HG02973 (cell line): ENCODE measurements around the gene ERI2.
"Not testable (repeated sequence)": the region's sequence is repeated elsewhere in the genome, so short reads cannot be mapped to it uniquely, and the experiment has no call there.

Experiments
- ATAC-seq: cut with Tn5 transposase; IDR thresholded peaks from one replicate; pipeline ENCODE4 v1.9.1; 2021; ENCODE audit warnings: moderate library complexity; ENCODE audit not compliant: unreplicated experiment

The ERI2 gene

DNA sequence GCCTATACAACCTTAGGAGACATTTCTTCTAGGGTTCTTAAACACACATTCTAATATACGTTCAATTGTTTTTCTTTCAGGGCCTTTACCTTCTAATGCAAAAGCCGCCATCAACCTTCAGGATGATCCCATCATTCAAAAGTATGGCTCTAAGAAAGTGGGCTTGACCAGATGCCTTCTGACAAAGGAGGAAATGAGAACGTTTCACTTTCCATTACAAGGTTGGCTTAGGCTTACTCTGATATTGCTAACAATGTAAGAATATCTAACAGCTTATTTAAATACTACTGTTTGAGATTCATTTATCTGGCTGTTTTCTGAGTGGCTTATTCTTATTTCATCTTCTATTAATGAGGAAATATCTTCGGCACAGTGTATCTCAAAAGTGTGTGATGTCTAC, 15.4 kb upstream of the ERI2 start:
- ATAC-seq: no peak

DNA sequence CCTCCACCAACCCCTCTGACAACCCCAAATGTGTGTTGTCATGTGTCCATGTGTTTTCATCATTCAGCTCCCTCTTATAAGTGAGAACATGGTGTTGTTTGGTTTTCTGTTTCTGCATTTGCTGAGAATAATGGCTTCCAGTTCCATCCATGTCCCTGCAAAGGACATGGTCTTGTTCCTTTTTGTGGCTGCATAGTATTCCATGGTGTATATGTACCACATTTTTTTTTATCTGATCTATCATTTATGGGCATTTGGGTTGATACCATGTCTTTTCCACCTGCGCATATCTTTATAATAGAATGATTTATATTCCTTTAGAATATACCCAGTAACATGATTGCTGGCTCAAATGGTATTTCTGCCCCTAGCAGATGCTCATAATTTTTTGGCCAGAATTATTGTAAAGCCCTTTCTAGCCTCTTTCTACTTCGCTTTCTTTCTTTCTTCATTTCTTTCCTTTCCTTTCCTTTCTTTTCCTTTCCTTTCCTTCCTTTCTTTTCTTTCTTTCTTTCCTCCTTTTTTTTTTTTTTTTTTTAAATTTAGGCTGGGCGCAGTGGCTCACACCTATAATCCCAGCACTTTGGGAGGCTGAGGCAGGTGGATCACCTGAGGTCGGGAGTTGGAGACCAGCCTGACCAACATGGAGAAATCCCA, 12.8 kb upstream of the ERI2 start:
- no peak for ATAC-seq

- ATAC-seq: no peak
Measured at GRCh38 chr16:20814784-20815183, 8.5 kb upstream of the ERI2 start.

GRCh38 chr16:20812510-20812909, 6.2 kb upstream of the ERI2 start:
- ATAC-seq: no peak

GRCh38 chr16:20811889-20812439, 5.7 kb upstream of the ERI2 start:
- ATAC-seq: no peak

DNA sequence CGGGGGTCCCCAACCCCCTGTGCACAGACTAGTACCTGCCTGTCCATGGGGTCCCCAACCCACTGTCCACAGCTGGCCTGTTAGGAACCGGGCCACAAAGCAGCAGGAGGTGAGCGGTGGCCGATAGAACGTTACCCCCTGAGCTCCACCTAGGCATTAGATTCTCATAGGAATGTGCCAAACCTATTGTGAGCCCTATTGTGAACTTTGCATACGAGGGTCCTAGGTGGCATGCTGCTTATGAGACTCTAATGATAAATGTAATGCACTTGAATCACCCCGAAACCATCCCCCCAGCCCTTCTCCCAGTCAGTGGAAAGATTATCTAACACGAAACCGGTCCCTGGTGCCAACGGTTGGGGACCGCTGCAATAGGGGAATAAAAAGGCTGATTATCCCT, 1.6 kb upstream of the ERI2 start:
- no peak for ATAC-seq

GRCh38 chr16:20805684-20806167, 546 bp downstream of the ERI2 start:
- not testable (repeated sequence) for ATAC-seq

- ATAC-seq: no peak
Measured at GRCh38 chr16:20803561-20804214, 2.6 kb downstream of the ERI2 start.

DNA sequence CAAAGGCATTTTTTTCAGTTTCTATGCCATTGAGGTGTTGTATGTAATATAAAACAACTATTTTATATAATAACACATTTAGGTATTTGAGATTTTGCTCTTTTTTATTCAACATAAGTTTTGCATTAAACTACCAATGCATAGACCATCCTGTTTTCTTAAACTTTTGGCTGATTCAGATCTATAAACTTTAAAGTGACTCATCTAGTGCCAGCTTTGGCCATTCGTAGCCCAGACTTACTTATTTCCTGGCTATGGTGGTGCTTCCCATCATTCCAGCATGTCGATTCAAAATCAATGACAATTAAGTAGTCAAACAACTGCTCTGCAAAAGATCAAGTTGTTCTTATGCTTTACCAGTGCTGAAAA, 3.1 kb downstream of the ERI2 start:
- no peak for ATAC-seq

GRCh38 chr16:20801278-20801677, 5.0 kb downstream of the ERI2 start:
- no peak for ATAC-seq

DNA sequence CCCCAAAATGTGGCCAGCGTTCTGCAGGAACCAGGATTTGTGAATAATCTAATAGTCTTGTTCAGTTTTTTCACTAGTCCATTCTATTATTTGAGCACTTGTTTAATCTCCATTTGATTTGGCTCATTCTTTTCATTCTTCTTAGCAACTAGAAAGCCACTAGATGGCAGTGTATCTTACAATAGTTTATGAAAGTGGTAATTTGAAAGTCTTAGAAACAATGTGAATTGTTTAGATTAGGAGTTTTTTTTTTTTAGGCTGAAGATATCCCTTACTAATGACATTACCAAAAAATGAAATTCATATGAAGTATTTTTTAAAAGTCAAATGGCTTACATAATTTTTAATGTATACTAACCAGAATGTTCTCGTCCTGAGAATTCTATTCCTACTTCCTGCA, 6.7 kb downstream of the ERI2 start:
- no peak for ATAC-seq

- ATAC-seq: no peak
Measured at GRCh38 chr16:20798364-20798763, 7.9 kb downstream of the ERI2 start.

DNA sequence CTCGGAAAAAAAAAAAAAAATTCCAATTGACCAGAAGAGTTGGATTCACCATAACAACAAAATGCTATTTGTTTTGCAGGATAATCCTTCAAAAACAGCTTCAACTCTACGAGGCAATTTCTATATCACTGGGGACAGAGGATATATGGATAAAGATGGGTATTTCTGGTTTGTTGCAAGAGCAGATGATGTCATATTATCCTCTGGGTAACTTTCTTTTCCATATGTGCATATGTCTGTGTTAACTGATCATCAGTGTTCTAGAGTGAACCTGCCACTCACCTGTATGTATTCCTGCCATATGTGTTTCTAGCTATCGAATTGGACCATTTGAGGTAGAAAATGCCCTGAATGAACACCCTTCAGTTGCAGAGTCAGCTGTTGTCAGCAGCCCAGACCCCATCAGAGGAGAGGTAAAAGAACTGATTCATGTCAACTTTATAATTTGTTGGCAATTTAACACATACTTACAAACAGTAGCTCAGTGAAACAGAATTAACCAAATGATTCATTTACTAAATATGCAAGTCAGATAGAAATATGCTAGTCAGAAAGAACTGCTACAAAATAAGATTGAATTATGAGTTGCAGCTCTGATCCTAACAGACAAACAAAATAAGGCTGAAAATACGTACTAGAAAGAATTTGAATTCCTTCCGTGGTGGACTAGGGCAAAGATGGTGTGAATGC, 14.2 kb downstream of the ERI2 start:
- no peak for ATAC-seq

GRCh38 chr16:20789130-20789529, 17.1 kb downstream of the ERI2 start:
- ATAC-seq: no peak

- ATAC-seq: no peak
Measured at GRCh38 chr16:20784204-20784603, 22.1 kb downstream of the ERI2 start.

GRCh38 chr16:20782470-20782869, 23.8 kb downstream of the ERI2 start:
- no peak for ATAC-seq

DNA sequence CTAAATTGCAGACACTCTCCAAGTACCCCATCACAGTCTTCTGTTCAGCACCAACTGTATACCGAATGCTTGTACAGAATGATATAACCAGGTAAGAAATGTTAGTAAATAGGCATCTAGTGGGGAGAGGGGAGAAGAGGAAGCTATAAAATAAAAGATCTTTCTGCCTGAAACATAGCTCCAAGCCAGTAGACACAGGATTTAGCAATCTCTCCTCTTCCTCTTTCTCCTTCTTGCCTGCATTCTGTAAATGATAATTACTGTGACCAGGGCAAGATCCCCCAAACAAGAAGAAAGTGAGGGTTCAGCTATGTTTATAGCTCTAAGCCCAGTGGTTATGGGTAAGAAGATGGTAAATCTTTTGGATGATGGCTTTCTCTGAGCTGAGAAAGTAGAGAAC, 24.6 kb downstream of the ERI2 start:
- no peak for ATAC-seq

GRCh38 chr16:20774703-20775362, 31.4 kb downstream of the ERI2 start:
- no peak for ATAC-seq

GRCh38 chr16:20773679-20774078, 32.6 kb downstream of the ERI2 start:
- no peak for ATAC-seq

DNA sequence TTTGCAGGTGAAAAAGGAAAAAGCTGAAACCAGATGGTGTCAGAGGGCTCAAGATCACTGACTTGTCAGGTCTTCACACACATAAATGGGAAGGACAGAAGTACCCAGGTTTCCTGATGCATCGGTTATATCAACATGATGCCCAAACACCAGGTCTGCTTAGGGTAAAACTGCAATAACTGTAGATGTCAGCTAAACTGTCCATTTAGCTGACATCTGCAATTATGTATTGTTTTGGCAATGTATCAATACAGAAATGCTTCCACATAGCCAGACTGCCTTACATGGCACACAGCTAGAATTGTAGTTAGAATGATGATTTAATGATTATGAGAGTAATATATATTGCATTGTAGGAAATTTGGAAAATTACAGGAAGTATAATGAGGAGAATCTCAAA, 37.5 kb downstream of the ERI2 start:
- no peak for ATAC-seq

DNA sequence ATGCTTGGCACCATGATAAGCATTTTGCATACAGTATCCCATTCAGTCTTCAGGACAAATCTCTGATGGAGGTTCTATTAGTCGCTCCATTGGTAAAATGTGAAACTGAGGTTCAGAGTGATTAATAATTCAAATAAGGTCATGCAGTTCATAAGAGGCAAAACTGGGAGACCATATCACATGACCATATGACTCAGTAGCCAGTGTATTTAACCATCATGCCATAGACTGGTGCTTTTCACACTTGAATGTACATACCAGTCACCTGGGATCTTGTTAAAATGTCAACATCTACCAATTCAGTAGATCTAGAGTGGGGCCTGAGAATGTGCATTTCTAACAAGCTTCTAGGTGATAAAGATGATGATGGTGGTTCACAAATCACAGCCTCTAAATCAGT, 38.2 kb downstream of the ERI2 start:
- ATAC-seq: no peak
